Activated T-cell treated with anti-CD3 and anti-CD28 coated beads for 4 hours (primary cell): Measurements from ENCODE around the gene ASF1B.
"Not testable (repeated sequence)": the region's sequence is repeated elsewhere in the genome, so short reads cannot be mapped to it uniquely, and the experiment has no call there.

Experiments used
- DNase-seq: peaks from one replicate; pipeline ENCODE4 v3.0.0-alpha.2; 2020

ASF1B gene

DNA sequence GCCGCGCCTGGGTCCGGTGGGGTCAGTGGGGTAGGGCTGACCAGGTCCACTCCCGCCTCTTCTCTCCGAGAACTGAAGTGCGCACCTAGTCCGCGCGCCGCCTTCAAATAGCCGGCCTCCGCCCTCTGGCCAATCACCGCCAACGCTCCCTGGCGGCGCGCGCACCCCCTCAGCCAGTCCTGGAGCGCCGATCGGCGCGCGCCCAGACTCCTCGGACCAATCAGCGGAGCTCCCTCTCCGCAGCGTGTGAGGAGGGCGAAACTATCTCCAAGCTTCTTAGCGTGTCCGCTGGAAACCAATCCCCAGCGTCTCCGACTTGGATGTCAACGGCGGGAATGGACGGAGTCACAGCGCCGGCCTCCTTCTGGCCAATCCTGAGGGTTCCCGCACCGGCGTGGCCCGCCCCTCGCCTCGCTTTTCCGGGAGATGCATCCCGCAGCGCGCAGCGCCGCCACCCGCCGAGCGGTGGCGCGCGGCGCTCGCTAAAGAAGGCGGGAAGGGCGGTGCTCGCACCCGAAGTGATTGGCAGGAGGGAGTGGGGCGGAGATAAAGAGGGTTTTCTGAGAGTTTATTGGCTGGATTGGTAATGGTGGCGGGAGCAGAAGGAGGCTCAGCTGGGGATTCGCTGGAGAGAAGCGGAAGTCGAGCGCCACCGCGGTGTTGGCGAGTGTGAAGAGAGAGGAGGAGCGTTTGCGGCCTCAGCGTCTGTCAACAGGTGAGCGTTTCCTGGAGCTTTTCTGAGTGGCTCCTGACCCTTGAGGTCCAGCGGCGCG lies at the start of gene ASF1B:
Gene ASF1B (minus strand): TSS at position 81 of the 773 bp plus-strand sequence. CDS start 133 bp downstream, outside the sequence.
- peak; percentile 90 for DNase-seq

DNA sequence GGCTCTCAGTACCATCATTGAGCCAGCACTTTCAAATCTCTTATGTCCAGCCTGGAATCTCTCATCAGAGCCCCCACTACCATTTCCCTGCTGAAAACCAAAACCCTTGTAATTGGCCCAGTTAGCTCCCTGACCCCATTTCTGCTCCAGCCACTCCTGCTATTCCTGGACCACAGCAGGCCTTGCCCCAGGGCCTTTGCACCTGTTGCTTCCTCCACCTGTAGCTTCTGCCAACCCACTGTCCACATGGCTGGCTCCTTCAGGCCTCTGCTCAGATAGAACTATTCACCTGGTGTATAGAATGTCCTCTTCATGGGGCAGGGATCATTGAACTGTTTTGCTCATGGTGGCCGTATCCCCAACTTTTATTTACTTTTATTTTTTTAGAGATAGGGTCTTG lies 49.3 kb upstream of the ASF1B start:
- not testable (repeated sequence) for DNase-seq

DNA sequence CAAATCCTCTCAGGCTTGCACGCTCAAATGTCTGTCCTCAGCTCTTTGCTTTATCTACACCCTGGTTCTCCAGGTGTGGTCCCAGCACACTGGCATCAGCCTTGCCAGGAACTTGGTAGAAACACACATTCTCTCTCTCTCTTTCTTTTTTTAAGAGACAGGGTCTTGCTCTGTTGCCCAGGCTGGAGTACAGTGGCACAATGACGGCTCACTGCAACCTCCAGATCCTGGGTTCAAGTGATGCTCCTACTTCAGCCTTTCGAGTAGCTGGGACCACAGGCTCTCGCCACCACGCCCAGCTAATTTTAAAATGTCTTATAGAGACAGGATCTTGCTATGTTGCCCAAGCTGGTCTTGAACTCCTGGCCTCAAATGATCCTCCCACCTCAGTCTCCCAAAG lies 48.8 kb upstream of the ASF1B start:
- DNase-seq: no peak

DNA sequence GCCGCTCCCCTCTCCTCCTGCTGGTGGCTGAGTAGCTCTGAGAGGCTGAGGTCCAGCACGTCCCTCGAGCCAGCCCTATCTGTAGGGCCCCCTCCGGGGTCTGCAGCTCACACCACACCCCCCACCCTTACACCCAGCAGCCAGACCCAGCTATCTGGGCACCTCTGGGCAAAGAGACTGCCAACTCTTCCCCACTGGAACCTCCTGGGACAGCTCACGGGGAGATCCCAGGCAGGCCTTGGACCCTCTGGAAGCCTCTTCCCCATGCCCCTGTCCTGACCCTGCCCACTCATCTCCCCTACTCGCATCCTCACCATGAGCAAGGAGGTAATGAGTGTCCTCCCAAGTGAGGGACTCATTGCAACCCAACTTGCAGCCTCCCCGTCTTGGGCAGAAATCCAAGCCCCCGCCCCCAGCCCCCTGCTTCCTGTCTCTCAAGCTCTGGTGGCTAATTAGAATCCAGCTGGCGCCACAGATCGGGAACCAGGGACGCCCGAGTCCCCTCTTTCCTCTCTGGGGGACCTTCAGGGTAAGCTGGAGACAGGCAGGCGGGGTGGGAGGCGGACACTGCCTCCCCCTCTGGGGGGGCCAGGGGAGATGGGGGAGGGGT lies 47.5 kb upstream of the ASF1B start:
- no peak for DNase-seq

DNA sequence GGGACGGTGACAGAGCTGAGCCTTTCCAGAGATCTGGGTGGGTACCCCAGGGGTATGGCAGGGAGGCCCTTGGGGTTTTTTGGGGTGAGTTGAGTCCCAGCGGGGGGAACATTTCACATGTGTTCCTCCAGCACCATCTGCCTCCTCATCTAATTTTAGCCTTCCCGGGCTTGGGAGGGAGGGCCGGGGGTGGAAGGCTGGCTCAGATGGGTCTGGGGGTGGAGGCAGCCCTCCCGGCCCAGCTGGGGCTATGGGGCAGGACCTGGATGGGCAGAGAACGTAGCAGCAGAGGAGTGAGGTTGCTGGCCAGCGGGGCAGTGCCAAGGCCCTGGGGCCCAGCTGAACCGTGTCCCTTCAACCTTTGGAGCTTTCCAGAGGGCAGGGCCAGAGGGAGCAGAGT lies 46.1 kb upstream of the ASF1B start:
- no peak for DNase-seq

DNA sequence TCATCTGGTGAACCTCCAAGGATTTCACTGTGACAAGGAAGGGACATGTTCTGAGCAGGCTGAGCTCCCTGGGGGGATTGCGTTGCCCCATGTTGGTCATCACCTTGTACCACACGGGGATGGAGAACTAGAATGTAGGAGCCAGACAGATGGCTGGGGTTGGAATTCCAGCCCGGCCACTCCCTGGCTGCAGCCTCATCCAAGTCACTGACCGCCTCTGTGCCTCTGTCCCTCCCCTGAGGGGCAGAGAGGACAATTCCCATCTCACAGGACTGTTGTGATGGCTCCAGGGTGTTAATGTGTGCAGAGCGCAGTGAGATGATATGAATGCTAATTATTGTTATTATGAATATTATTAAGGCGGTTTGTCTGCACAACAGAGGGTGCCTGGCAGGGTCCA lies 45.5 kb upstream of the ASF1B start:
- DNase-seq: no peak

DNA sequence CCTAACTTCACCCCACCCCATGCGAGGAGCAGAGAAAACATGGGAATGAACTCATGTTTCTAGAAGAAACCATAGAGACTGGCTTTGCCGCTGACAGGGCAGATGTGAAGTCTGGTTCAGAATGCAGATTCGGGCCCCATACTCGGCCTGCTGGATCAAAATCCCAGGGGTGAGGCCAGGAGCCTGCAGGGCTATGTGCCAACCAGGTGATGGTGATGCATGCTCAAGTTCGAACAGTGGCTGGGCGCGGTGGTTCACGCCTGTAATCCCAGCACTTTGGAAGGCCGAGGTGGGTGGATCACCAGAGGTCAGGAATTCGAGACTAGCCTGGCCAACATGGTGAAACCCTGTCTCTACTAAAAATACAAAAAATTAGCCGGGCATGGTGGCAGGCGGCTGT lies 44.8 kb upstream of the ASF1B start:
- not testable (repeated sequence) for DNase-seq

DNA sequence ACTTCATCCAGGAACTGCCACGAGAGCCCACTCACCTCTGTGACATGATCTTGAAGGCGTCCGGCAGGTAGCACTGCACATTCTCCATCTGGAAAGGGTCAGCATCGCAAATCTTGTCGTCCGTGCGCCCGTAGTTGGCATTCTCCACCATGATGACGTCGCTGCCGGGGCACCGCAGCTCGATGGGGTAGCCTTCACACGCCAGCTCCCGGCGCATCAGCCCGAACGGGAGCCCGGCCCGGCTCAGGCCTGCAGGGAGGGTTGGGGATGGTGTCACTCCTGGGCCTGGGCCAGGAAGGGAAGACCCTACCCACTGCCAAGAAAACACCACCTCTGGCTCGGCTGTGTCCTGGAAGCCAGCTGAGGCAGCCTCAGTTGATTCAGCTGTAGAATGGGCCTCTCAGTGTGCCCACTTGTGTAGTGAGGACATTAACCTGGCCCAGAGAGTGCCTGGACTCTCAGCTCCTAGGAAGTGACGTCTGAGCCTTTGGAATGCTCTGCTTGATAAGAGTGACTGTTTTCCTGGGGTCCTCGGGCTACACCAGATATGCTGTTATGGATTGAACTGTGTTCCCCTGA lies 41.2 kb upstream of the ASF1B start:
- DNase-seq: no peak

DNA sequence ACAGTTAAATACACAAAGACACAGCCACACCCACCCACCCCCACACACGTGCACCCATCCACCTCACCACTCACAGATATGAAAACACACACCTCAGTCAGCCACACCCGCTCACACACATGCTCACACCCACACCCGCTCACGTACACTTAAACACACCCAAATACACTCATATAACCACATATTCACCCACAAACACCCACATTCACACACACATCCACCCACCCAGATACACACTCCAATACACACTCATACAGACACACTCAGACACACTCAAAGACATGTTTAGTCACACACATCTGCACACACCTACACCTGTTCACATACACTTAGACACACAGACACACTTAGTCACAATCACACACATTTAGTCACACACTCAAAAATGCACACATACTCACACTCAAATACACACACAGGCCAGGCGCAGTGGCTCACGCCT lies 39.0 kb upstream of the ASF1B start:
- no peak for DNase-seq

DNA sequence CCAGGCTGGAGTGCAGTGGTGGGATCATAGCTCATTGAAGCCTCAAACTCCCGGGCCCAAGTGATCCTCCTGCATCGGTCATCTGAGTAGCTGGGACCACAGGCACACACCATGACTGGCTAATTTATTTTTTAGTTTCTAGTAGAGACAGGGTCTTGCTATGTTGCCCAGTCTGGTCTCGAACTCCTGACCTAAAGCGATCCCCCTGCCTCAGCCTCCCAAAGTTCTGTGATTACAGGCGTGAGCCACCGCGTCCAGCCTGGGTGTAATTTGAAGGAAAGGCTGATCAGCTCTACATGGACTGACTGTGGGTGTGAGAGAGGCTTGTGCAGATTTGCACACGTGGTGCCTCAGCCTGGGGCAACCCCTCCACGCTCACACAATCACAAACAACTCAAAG lies 38.5 kb upstream of the ASF1B start:
- no peak for DNase-seq

DNA sequence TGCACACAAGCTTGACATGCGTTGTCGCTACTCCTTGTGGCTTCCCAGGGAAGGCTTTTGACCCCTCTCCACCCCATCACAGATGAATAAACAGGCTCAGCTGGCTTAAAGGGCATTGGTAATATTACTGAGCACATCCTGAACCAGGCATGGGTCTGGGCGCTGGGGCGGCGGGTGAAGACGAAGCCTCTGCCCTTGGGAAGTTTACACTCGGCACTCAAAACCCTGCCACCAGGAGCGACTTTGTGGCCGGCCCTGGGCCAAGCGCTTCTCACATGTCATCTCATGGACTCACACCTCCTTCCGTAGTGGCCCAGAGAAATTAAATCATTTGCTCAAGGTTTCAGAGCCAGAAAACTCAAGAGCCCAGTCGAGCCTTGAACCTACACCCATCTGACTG lies 32.6 kb upstream of the ASF1B start:
- DNase-seq: no peak

DNA sequence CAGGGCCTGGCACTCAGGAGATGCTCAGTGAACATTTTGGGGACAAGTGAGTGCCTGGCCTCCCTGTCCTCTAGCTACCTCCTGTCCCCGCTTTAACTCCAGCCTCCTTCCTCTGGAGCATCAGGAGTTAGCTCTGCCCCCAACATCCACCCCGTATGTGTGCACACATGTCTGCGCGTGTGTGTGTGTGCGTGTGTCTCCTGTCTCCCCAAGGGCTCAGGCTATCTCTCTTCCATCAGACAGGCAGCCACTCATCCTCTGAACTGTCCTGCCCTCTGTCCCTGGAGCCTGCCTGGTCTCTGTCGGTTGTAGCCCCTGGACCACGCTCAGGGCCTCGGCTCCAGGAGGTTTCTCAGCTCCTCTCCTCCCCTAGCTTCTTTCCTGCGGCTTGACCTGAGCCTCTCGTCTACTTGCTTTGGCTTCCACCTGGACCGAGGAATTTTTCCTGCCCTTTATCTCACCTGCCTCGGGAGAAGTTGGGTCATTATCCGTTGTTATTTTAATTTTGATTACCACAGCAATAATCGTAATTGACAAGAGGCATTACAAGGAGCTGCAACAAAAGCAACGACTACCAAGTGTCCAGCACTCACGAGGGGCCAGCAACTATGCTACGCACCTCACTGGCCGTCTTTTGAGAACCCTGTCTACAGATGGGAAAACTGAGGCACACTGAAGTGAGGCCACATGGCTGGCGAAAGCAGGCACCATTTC lies 32.0 kb upstream of the ASF1B start:
- DNase-seq: no peak

DNA sequence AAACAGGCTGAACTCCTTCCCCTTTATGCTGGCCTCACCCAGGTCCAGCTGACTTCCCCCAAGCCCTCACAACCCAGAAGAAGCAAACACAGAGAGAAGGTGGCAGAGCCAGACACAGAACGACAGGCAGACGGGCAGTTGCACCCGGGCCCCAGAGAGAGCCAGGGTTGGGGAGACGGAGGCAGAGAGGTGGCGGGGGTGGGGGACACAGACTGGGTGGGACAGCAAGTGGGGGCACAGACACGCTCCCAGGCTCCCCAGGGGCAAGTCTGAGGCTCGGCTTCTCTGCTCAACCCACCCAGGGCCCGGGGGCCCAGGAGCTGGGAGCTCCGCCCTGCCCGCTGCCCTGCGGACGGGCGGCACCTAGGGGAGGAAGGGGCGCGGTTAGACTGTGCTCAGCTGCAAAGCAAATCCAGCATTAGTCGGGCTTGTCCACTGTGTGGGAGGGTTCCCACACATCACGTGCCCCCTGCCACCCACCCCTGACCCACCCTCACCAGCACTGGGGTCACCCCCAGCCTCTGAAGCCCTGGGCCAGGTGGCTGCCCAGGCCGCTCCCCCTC lies 31.3 kb upstream of the ASF1B start:
- no peak for DNase-seq

DNA sequence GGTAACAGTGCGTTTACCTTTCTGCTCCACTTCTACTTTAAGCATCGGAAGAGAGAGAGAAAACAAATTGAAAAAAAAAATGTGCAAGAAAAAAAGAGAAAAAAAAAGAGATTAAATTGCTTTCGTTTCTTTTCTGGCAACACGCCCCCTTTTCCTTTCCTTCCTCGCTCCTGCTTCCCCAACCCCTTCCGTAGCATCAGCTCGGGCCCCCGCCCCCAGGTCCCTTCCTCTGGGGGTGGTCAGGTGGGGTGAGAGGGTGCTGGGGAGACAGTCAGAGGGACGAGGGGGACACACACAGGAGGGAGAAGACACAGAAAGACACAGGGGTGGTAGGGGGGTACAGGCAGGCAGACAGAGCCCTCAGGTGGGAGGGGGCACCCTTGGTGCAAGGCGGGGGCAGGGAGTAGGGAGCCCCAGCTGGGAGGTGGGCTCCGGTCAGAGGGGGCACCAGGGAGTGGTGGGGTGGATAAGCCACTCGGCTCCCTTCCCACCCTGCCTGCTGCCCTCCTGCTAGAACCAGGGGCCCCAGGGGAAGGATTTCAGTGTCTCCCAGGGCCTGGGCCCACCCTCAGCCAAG lies 30.7 kb upstream of the ASF1B start:
- DNase-seq: no peak

DNA sequence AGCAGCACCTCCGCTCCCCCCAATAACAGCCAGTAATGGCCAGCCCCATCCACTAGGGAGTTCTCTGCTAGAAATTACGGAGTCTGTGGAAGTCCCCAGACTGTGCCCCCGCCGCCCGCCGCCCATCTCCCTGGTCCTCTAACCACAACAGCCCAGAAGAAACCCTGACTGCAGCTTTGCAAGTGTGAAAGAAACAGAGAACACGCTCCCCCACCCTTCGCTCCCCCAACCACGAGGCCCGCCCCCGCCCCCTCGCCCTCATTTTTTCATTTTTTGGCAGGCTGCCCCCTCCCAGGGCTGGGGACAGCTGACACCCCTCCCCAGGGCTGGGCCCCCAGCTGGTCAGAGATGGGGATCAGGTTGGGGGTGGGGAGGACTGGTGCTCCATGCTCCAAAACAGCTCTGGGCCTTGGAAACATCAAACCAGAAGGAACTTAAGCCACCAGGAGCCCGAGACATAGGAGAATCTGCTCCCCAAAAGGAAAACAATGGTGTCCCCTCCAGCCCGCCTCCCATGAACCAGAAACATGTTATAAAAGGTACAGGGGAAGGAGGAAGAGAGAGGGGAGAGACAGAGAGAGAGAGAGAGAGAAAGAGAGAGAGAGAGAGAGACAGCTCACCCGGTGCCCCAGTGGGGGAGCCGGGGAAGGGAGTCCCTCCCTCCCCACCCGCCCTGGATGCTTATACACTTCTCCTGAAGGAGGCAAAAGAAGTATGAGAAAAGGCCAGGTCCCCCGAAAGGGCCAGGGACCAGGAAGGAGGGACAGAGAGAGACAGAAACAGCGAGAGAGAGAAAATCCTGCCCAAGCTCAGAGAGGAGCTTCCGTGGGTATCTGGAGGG lies 29.8 kb upstream of the ASF1B start:
- DNase-seq: no peak

DNA sequence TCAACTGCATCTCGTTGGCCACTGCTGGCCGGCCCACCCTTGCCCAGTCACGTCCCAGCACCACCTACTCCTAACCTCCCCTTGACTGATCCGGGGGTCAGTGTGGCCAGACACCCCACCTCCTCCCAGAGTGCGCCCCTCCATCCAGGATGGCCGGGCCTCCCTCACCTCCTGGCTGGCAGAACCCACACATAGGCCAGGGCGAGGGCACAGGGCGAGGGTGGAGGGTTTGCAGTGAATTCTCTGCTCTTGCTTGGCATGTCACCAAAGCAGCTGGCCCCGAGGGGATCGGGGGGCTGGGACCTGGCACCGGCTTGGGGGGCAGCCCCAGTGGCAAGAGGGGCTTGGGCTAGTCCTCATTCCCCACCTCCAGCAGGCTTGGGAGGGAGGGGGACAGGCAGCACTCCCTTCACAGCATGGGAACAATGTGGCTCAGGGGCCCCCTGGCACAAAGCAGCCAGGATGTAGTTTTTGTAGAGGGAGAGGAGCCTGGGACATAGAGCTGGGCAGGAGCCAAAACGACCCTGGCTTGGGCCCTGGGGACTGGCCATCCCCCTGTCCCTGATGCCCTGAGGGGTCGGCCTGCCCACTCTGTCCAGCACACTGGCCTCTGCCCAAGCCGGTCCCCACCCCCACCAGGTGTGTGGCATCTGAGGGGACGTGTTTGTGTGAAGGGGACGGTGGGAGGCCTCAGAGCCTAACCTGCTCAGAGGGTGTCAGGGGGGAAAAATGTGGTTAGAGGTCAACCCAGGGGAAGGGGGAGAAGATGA lies 28.5 kb upstream of the ASF1B start:
- DNase-seq: no peak

DNA sequence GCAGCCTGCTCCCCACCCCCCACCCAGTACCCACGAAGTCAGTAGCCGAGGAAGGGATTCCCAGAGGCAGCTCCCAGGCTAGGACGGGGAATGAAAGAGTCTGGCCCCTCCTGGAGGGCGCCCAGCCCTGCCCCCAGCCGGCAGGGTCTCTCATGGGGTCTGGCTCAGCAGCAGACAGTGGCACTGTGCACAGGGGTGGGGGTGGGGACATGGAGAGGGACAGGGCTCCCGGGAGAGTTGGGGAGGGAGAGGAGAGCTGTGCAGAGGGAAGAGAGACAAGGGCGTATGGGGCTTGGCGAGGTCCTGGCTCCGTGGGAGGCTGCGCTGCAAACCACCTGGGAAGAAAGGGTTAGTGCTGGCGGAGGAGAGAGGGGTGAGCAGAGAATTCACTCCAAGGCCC lies 27.7 kb upstream of the ASF1B start:
- DNase-seq: no peak

DNA sequence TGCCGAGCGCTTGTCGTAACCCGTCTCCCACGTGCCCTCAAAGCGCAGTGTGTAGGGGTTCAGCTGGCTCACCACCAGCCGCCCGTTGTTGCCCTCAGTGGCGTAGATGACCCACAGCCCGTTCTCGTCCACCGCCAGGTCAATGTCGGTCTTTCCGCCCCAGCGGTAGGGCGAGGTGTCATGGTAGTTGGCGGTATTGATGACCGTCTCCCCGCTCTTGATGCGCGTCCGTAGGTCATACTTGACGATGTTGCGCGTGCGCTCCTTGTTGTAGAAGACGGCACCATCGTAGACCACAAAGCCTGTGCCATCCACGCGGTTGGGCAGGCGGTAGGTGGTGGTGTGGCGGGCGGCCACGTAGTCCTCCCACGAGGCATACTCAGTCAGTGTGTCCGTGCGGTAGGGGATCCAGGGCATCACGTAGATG lies 26.5 kb upstream of the ASF1B start:
- DNase-seq: no peak

DNA sequence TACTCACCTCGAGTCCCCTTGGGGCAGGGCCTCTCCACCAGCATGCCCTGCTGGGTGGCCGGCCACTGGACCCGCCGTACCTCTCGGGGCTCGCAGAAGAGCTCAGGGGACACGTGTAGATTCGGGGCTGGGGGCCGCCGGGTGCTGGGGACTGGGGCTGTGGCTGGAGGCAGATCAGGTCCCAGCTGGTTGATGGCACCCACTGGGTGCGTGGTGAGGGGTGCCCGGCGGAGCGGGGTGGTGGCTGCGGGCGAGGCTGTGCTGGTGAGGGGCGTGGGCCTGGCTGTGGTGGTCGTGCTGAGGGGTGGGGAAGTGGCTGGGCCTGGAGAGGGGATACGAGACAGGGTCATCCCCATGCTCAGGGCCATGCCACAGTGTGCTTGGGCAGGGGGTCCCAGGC lies 24.9 kb upstream of the ASF1B start:
- DNase-seq: no peak

DNA sequence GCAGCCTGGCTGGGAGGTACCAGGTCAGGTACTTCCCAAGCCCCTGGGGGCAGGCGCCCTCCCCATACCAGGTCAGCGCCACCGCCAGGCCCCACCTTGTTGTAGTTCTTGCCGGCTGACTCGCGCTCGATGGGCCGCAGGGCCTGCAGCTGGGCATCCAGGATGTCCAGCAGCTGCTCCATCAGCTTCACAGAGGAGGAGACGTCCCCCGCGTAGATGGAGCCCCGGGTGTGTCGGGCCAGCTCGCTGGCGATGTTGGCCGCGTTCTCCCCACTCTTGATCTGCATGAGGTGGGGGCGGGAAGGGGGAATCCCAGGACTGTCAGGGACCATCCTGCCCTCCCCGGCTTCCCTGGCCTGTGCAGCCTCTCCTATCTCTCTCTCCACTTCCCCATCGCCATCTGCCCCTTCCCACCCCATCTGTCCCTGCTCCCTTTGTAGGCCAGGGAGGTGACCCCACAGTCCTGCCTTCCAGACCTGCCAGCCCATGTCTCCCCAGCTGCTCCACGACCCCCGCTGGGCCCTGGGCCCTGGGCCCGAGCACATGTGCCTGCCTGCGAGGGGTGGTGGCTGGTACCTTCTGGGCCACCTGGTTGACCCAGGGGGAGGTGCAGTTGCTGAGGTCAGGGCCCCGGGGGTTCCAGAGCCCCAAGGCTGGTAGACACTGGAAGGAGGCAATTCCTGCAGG lies 23.8 kb upstream of the ASF1B start:
- DNase-seq: no peak

DNA sequence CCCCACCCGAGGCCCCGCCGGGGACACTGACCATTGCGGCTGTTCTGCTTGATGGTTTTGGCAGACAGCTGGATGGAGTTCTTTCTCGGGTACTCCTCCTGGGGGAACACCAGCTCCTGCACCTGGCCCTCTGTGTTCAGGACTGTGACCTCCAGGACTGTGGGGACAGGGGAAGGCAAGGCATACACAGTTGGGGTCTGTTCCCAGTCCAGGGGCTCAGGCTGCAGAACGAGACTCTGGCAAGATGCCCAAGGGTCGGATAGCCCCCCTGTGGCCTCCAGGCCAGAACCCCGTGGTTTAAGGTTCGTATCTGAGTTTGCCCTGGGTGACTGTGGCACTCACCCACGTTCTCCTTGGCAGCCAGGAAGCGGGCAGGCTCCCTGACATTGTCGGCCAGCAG lies 22.7 kb upstream of the ASF1B start:
- no peak for DNase-seq
